SIG-M5 treated with dmso at 0.1 percent for 504 hours (cell line): Measurements from ENCODE around the gene KRT79.
"Not testable (repeated sequence)": the region's sequence is repeated elsewhere in the genome, so short reads cannot be mapped to it uniquely, and the experiment has no call there.

Experiments
- DNase-seq: peaks from one replicate; lab custom pipeline; 2025; ENCODE audit not compliant: unreplicated experiment; lab: John Stamatoyannopoulos, UW

Gene KRT79

GRCh38 chr12:52833922-52834726 is at the start of gene KRT79:
Gene KRT79, minus strand, starts transcription at chr12:52834311. Its CDS starts 51 bp downstream, at chr12:52834260.
- DNase-seq = no peak

GRCh38 chr12:52880499-52880898 is 46.4 kb upstream of the KRT79 start:
- DNase-seq = not testable (repeated sequence)

- DNase-seq = peak; percentile 77
These were observed 45.6 kb upstream of the KRT79 start for GRCh38 chr12:52879394-52880351.

GRCh38 chr12:52878507-52879393 is 44.6 kb upstream of the KRT79 start:
- no peak for DNase-seq

- DNase-seq = no peak
These were observed 43.1 kb upstream of the KRT79 start for GRCh38 chr12:52877242-52877641.

- DNase-seq = no peak
These were observed 42.3 kb upstream of the KRT79 start for GRCh38 chr12:52876372-52876771.

GRCh38 chr12:52874573-52875435 is 40.7 kb upstream of the KRT79 start:
- DNase-seq = no peak

GRCh38 chr12:52873832-52874572 is 39.9 kb upstream of the KRT79 start:
- peak; percentile 80 for DNase-seq

GRCh38 chr12:52873513-52873831 is 39.4 kb upstream of the KRT79 start:
- DNase-seq = no peak

- no peak for DNase-seq
These were observed 38.7 kb upstream of the KRT79 start for GRCh38 chr12:52872644-52873389.

GRCh38 chr12:52871291-52872039 is 37.4 kb upstream of the KRT79 start:
- DNase-seq = peak; percentile 68

GRCh38 chr12:52870361-52871290 is 36.5 kb upstream of the KRT79 start:
- DNase-seq = peak; percentile 35

- DNase-seq = no peak
These were observed 33.5 kb upstream of the KRT79 start for GRCh38 chr12:52867642-52868041.

GRCh38 chr12:52867152-52867551 is 33.0 kb upstream of the KRT79 start:
- no peak for DNase-seq

GRCh38 chr12:52865090-52865944 is 31.2 kb upstream of the KRT79 start:
- peak; percentile 49 for DNase-seq

- DNase-seq = no peak
These were observed 27.9 kb upstream of the KRT79 start for GRCh38 chr12:52862023-52862422.
